A673 (cell line): ENCODE results near the gene SHROOM4. TPM values are rescaled to one million over a fixed set of nuclear protein-coding genes. Genes with fewer than 3 reads are reported as not detected.
A peak's percentile ranks its signal among the peaks of the same experiment; 100 is the strongest.

Source experiments
- BruUV-seq: library from RNA; stranded (reverse); fragments of 400-500 nt; replicated peaks from 2 replicates; lab custom pipeline; 2021; lab: Mats Ljungman, UMichigan
- CTCF ChIA-PET: fragments of 300-600 bp; sonication (Branson Sonifier 250); formaldehyde crosslinking; loops from one replicate; lab custom pipeline; 2022; ENCODE audit warnings: antibody characterized with exemption; lab: Charles Lee
- POLR2A ChIA-PET: fragments of 300-600 bp; sonication (Branson Sonifier 250); formaldehyde crosslinking; loops from one replicate; lab custom pipeline; 2022; ENCODE audit warnings: antibody characterized with exemption; ENCODE audit not compliant: low non-redundant PET; lab: Charles Lee
- DNase-seq: peaks from one replicate; pipeline ENCODE4 v3.0.0-alpha.2; 2015; ENCODE audit warnings: low spot score
- H3K27ac ChIP-seq: fragments of 200-600 bp; sonication (generic); 2 replicates; pipeline ENCODE4 v1.5.1; 2016; ENCODE audit warnings: mixed run types, low read depth, mild to moderate bottlenecking, mixed read lengths, antibody characterized with exemption, low read length; ENCODE audit not compliant: poor library complexity, severe bottlenecking
- H3K27me3 ChIP-seq: fragments of 200-600 bp; sonication (generic); replicated peaks from 2 replicates; pipeline ENCODE4 v1.6.1; 2017; ENCODE audit warnings: mixed run types, low read depth, mild to moderate bottlenecking, mixed read lengths, antibody characterized with exemption, low read length; ENCODE audit not compliant: insufficient read depth, poor library complexity
- H3K36me3 ChIP-seq: fragments of 200-600 bp; sonication (generic); 2 replicates; pipeline ENCODE4 v1.6.1; 2016; ENCODE audit warnings: mixed run types, mild to moderate bottlenecking, mixed read lengths, antibody characterized with exemption, low read length; ENCODE audit not compliant: insufficient read depth, poor library complexity, severe bottlenecking
- H3K4me1 ChIP-seq: fragments of 200-600 bp; sonication (generic); 2 replicates; pipeline ENCODE4 v1.6.1; 2017; ENCODE audit warnings: mixed run types, mild to moderate bottlenecking, mixed read lengths, antibody characterized with exemption, low read length; ENCODE audit not compliant: insufficient read depth, poor library complexity, severe bottlenecking
- H3K4me3 ChIP-seq: fragments of 200-600 bp; sonication (generic); 2 replicates; pipeline ENCODE4 v1.5.1; 2016; ENCODE audit warnings: low read depth, mixed run types, mild to moderate bottlenecking, mixed read lengths, low read length; ENCODE audit not compliant: poor library complexity, severe bottlenecking
- H3K9me3 ChIP-seq: fragments of 200-600 bp; sonication (generic); 2 replicates; pipeline ENCODE4 v1.6.1; 2016; ENCODE audit warnings: mixed run types, low read depth, mild to moderate bottlenecking, mixed read lengths, antibody characterized with exemption, low read length; ENCODE audit not compliant: poor library complexity, severe bottlenecking
- EZH2 ChIP-seq: fragments of 200-600 bp; sonication (generic); IDR thresholded peaks from 2 replicates; pipeline ENCODE4 v1.6.1; 2017; ENCODE audit warnings: borderline replicate concordance, low read depth, mild to moderate bottlenecking, mixed read lengths, antibody characterized with exemption, low read length; ENCODE audit not compliant: poor library complexity, severe bottlenecking
- intact Hi-C: fragments of 100-400 bp; cut with micrococcal nuclease; formaldehyde crosslinking; loops from one replicate; pipeline ENCODE4 v1.10.0; 2022; ENCODE audit not compliant: unreplicated experiment
- total RNA-seq: library from RNA; stranded (reverse); gene quantifications from 2 replicates; pipeline ENCODE4 v1.2.3, GENCODE V29; 2021
- TF ChIP-seq, protein P1 (sequence below): fragments of 300-800, 200-600 bp; sonication (generic); conservative IDR thresholded peaks from 2 replicates; pipeline ENCODE4 v1.5.1; 2017; ENCODE audit warnings: low read depth, mild to moderate bottlenecking, antibody characterized with exemption, low read length, moderate library complexity, mixed read lengths

The SHROOM4 gene
- total RNA-seq, 1 experiment from 2014 or later: 7.0 TPM

DNA sequence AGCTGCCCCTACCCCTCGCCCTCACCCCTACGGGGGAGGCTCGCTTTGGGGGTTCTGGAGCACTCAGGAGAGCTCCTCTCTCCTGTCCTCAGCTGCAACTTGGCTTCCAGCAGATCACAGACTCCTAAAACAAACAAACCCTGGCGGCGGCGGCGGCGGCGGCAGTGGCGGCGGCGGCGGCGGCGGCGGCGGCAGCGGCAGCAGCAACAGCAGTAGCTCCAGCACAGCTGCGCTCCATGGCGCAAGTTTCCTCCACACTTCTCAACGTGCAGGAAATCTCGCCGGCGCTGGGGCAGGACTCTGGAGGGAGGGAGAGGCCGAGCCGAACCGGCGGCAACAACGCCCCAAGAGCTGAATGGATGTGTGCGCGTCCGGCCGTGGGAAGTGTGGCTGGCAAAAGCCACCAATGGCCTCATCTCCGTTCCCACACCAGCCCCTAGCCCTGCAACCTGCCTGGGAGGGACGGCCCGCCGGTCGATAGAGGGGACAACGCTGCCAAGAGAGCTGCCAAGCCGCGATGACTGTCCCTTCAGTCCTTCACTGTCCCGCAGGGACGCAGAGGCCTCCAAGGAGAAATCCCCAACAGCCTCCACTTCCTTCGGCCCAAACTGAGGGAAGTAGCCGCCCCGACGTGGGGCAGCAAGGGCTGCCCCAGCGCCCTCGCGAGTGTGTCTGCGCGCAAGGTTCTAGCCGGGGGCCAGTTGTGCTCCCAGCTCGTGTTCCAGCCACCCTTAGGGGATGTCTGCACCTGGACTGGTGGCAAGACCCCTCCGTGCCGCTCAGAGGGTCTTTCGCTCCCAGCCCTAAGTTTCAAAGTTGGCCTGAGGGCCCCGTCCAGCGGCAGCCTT lies 775 bp downstream of the SHROOM4 start:
- BruUV-seq: no TSS peak
- Histone ChIP-seq H3K4me1 (no peaks in the 10 kb centered on the region), H3K27ac (no peak overlapping the region), H3K36me3 (no peaks in the 10 kb centered on the region), H3K4me3 (peak overlapping the region; percentile 53), H3K27me3 (no peaks in the 10 kb centered on the region), H3K9me3 (no peaks in the 10 kb centered on the region)
- ChIA-PET CTCF (interaction anchor here (0.7 kb wide), 1 partner anchor 1774 kb away, joined by 3 read pairs; no protein-coding TSS in a partner anchor), POLR2A (interaction anchor here (0.6 kb wide), 1 partner anchor 70 kb away, joined by 8 read pairs; no protein-coding TSS in a partner anchor)
- TF ChIP-seq, protein P1, sequence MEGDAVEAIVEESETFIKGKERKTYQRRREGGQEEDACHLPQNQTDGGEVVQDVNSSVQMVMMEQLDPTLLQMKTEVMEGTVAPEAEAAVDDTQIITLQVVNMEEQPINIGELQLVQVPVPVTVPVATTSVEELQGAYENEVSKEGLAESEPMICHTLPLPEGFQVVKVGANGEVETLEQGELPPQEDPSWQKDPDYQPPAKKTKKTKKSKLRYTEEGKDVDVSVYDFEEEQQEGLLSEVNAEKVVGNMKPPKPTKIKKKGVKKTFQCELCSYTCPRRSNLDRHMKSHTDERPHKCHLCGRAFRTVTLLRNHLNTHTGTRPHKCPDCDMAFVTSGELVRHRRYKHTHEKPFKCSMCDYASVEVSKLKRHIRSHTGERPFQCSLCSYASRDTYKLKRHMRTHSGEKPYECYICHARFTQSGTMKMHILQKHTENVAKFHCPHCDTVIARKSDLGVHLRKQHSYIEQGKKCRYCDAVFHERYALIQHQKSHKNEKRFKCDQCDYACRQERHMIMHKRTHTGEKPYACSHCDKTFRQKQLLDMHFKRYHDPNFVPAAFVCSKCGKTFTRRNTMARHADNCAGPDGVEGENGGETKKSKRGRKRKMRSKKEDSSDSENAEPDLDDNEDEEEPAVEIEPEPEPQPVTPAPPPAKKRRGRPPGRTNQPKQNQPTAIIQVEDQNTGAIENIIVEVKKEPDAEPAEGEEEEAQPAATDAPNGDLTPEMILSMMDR: no peak
- no peak for TF ChIP-seq EZH2
- peak; percentile 48 for DNase-seq
- intact Hi-C loops: no loop called here

DNA sequence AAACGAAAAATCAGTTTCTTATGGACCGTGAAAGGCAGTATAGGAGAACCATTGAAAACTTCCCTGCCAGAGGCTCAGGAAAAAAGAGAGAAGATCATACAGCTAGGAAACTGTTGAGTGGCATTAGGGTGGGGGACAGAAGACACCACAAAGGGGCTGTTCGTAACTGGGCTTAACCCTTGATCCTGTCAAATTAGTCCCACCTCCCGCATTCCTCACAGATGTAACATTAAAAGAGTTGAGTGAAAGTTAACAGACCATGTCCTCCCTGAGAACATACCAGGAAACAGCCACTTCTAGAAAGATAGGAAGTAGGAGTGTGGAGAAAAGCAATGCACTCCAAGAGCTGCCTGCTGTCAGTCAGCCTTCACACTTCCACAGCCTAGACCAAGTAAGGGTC lies 8.7 kb downstream of the SHROOM4 start:
- no peak overlapping the region for H3K4me3 ChIP-seq
- no peaks in the 10 kb centered on the region for H3K27me3 ChIP-seq
- no peaks in the 10 kb centered on the region for H3K4me1 ChIP-seq
- no TSS peak for BruUV-seq
- CTCF ChIA-PET: no interaction called here
- TF ChIP-seq, protein P1: no peak
- TF ChIP-seq EZH2: no peak
- no peak overlapping the region for H3K27ac ChIP-seq
- no peaks in the 10 kb centered on the region for H3K9me3 ChIP-seq
- POLR2A ChIA-PET: no interaction called here
- no peak for DNase-seq
- intact Hi-C loops: no loop called here
- H3K36me3 ChIP-seq: no peaks in the 10 kb centered on the region

DNA sequence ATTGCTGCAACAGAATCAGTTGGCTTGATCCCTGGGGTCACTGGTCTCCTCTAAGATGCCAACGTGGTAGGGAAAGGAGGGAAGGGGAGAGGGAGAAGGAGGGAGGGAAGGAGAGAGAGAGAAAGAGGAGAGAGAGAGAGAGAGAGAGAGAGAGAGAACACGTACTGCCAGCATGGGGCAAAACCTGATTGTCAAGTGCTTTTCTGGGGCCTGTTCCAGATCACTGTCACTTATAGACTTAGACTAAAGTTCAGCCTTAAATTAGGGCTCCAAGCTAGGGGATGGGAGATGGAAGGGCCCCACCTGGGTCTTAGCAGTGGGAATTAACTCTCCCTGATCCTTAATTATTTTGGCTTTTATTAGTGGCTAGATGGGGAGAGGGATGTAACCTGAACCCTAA lies 12.9 kb downstream of the SHROOM4 start:
- intact Hi-C loops: no loop called here
- no peak overlapping the region for H3K27ac ChIP-seq
- no peaks in the 10 kb centered on the region for H3K4me1 ChIP-seq
- ChIA-PET CTCF (interaction anchor here (0.6 kb wide), 1 partner anchor 112 kb away, joined by 3 read pairs; no protein-coding TSS in a partner anchor), POLR2A (no interaction called here)
- no TSS peak for BruUV-seq
- no peaks in the 10 kb centered on the region for H3K27me3 ChIP-seq
- no peak for DNase-seq
- H3K9me3 ChIP-seq: no peaks in the 10 kb centered on the region
- no peak for TF ChIP-seq EZH2
- H3K36me3 ChIP-seq: no peaks in the 10 kb centered on the region
- H3K4me3 ChIP-seq: no peak overlapping the region
